COLO668 (cell line): ENCODE measurements around the gene CERT1.

ENCODE experiments used
- DNase-seq: peaks from one replicate; lab custom pipeline; 2025; ENCODE audit not compliant: unreplicated experiment; lab: John Stamatoyannopoulos, UW

CERT1 gene

GRCh38 chr5:75481024-75481423, 30.4 kb downstream of the CERT1 start:
- no peak for DNase-seq

GRCh38 chr5:75475364-75475763, 36.1 kb downstream of the CERT1 start:
- no peak for DNase-seq

DNA sequence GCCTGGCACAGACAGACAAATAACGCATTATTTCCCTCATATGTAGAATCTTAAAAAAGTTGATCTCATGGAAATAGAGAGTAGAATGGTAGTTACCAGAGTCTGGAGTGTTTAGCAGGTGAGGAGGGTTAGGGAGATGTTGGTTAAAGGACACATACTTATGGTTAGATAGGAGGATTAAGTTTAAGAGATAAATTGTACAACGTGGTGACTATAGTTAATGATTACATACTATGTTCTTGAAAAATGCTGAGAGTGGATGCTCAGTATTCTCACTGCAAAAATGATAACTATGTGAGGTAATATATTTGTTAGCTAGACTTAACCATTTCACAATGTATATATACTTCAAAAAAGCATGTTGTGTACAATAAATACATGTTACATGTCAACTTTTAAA, 38.0 kb downstream of the CERT1 start:
- DNase-seq: no peak

GRCh38 chr5:75472973-75473372, 38.5 kb downstream of the CERT1 start:
- no peak for DNase-seq

DNA sequence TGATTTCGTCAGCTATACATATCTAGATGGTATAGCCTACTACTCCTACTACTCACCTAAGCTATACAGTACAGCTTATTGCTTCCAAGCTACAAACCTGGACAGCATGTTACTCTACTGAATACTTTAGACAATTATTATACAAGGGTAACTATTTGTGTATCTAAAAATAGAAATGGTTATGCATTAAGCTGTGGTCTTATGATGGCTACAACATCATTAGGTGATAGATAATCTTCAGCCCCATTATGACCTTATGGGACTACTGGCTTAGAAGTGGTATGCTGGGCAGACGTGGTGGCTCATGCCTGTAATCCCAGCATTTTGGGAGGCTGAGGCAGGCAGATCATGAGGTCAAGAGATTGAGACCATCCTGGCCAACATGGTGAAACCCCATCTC, 40.2 kb downstream of the CERT1 start:
- no peak for DNase-seq

DNA sequence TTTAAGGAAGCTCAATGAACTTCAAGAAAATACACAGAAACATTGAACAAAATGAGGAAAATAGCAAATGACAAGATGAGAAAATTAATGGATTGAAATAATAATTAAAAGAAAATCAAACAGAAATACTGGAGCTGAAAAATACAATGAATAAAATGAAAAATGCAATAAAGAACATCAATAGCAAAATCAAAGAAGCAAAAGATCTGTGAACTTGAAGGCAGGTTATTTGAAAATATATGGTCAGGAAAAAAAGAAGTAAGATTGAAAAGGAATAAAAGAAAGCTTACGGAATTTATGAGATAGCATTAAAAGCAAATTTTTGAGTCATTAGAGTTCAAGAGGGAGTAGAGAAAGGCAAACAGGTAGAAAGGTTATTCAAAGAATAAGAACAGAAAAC, 42.4 kb downstream of the CERT1 start:
- DNase-seq: no peak

DNA sequence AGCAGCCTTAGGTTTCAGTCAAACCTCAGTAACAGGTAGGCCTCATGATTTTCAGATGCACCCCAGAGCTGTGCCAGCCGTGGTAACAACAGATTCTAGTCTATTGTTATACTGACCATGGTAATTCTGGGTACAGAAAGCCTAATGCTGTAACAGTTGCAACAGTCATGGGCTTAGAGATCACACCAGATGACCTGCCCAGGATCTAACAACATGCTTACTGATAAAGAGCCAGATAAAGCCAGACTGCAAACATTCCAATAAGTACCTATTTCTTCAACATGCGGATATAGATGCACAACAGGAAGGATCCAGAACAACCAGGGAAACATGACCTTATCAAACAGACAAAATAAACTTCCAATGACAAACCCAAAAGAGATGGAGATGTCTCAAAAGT, 42.8 kb downstream of the CERT1 start:
- no peak for DNase-seq

DNA sequence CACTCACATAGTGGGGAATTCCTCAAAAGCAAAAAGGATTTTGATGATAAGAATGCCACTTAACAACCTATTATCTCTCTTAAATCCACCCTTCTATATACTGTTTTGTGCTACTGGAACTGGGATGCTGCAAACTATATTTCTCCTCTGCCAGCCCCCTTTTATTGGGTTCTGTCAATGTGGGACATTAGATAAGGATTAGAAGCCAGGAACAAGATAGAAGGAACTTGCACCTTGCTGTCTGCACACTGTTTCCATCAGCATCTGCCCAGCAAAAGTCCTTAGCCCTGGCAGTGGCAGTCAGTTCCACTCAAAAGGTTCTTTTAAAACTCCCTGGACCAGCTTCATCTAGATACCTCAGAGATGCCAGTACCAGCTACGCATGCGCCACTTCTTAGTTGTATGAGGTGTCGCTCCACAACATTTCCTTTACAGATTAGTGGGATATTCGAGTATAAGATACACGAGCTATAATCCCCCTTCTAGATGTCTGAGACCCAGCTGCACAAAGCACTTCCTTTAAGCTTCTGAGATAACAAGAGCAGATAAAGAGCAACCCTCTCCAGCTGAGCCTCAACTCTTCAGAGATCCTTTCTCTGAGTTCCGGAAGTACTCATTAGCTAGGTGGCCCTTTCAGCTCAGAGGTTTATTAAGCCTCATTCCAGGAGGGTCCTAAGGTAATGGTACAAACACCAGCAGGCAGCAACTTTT, 45.3 kb downstream of the CERT1 start:
- no peak for DNase-seq

DNA sequence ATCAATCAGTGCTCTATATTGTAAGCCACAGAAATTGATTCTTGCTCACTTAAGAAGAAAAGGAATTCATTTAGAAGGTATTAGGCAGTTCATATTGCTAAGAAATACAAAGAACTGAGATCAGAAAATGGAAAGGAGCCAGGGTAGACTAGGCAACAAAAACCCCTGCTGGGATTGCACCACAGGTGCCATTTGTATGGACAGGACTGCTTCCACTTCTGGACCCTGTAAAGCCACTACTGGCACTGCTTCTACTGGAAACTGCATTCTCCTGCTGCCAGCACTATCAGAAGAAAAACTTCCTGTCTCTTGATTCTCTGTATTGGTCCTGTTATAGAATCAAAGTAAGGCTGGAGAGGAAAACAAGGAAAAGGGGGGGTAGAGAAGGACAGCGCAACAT, 45.9 kb downstream of the CERT1 start:
- DNase-seq: no peak

DNA sequence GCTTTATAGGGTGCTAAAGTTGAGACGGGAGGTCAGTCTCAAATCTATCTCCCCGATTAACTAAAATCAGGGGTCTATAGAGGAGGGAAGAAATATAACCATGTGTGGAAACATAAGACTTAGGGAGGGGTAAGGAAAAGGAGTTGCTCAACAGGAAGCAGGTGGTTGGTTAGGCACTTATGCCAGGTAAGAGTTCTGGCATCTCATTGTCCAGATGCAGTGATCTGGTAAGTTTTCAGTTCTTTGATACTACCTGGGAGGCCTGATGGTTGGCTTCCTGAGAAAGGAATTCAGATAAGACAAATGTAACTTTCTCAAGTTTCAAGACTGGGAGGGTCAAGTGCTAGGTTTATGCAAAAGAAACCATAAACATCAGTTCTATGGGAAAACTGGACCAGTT, 47.7 kb downstream of the CERT1 start:
- no peak for DNase-seq

GRCh38 chr5:75461679-75462078, 49.8 kb downstream of the CERT1 start:
- DNase-seq: no peak

DNA sequence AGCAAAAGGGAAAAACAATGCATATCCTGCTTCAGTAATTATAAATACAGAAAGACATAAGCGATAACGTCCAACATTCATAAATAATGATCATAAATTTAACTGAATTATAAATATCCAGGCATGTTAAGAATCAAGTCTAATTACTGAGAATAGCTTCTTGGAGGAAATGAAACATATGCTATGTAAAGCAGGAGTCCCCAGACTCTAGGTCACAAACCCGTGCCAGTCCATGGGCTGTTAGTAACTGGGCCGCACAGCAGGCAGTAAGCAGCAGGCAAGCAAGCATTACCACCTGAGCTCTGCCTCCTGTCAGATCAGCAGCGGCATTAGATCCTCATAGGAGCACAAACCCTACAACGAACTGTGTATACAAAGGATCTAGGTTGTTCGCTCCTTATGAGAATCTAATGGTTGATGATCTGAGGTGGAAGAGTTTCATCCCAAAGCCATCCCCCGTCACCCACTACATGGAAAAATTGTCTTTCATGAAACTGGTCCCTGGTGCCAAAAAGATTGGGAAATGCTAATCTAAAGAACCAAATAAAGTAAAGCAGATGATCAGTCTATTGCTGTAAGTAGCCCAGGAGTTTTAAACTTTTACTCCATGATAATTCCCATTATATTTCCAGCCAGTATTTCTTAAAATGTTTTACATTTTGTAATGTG, 50.4 kb downstream of the CERT1 start:
- DNase-seq: no peak

GRCh38 chr5:75460532-75460931, 50.9 kb downstream of the CERT1 start:
- DNase-seq: no peak

GRCh38 chr5:75457691-75458090, 53.7 kb downstream of the CERT1 start:
- no peak for DNase-seq

DNA sequence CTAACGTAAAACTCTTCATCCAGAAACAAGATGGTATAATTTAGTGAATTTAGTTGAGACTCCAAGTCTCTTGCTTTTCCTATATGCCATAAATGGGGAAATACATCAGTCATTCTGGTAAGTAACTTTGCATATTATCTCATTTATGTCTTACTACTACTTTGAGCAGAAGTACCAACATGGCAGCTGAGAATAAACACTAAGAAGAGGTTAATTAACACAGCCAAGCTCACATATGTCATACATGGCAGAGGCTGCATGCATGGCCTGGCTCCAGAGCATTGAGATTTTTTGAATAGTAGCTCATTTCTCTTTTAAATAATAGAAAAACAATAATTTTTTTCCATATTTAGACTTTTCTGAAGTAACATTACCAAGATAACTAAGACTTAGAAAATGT, 54.3 kb downstream of the CERT1 start:
- DNase-seq: no peak

- DNase-seq: no peak
These were observed 61.4 kb downstream of the CERT1 start for GRCh38 chr5:75450069-75450468.

DNA sequence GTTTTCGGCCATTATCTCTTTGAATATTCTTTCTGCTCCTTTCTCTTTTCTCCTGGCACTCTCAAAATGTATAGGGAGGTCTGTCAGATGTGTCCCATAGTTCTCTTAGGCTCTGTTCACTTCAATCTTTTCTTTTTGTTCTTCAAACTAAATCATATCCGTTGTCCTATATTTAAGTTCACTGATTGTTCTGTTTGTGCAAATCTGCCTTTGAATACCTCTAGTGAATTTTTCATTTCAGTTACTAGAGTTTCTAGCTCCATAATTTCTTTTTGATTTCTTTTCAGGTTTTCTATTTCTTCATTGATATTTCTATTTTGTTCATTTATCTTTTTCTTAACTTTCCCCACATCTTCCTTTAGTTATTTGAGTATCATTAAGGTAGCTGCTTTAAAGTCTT, 65.4 kb downstream of the CERT1 start:
- no peak for DNase-seq

- DNase-seq: no peak
These were observed 69.9 kb downstream of the CERT1 start for GRCh38 chr5:75441560-75441959.

GRCh38 chr5:75439276-75439675, 72.2 kb downstream of the CERT1 start:
- no peak for DNase-seq

DNA sequence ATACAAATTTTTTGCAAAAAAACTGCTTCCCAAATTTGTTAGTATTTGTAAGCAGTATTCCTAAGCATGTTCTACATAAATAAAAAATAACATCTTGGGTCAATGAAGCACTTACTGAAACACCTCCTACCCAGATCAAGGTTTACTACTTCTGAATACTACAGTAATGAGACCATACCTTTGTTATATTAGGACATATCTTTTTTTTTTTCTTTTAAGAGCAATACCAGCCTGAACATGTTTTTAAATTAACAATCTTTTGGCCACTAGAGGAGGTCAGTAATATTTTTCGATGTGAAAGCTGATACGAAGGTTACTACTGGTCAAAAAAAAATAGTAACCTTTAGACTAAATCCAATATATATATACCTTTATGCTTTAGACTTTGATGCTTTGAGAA, 72.7 kb downstream of the CERT1 start:
- no peak for DNase-seq

DNA sequence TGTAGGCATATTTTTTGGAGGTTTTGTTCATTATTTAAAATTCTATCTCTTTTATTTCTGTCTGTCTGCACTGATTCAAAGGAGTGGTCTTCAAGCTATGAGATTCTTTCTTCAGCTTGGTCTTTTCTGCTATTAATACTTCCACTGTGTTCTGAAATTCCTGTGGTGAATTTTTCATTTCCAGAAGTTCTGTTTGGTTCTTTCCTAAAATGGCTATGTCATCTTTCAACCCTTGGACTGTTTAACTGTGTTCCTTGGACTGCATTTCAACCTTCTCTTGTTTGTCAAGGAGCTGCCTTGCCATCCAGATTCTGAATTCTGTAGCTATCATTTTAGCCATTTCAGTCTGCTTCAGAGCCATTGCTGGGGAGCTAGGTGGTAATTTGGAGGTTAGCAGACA, 76.3 kb downstream of the CERT1 start:
- no peak for DNase-seq

GRCh38 chr5:75433814-75434506, 77.5 kb downstream of the CERT1 start:
- DNase-seq: no peak
